ENCODE data around the gene KLHL34.

Gene KLHL34

GRCh38 chrX:21655901-21656586, 2.1 kb downstream of the KLHL34 start:
- no peak for DNase-seq (ENCODE audit: low spot score)

- no peak for DNase-seq (ENCODE audit: low spot score)
These were observed 12.2 kb downstream of the KLHL34 start for GRCh38 chrX:21645886-21646285.

GRCh38 chrX:21645431-21645830, 12.7 kb downstream of the KLHL34 start:
- DNase-seq (ENCODE audit: low spot score): no peak

- DNase-seq (ENCODE audit: low spot score): no peak
These were observed 18.4 kb downstream of the KLHL34 start for GRCh38 chrX:21639775-21640174.

GRCh38 chrX:21638311-21638710, 19.8 kb downstream of the KLHL34 start:
- no peak for DNase-seq (ENCODE audit: low spot score)

GRCh38 chrX:21632027-21632426, 26.1 kb downstream of the KLHL34 start:
- no peak for DNase-seq (ENCODE audit: low spot score)

GRCh38 chrX:21623778-21624501, 34.2 kb downstream of the KLHL34 start:
- no peak for DNase-seq (ENCODE audit: low spot score)

GRCh38 chrX:21620234-21620633, 37.9 kb downstream of the KLHL34 start:
- no peak for DNase-seq (ENCODE audit: low spot score)

GRCh38 chrX:21616386-21616785, 41.7 kb downstream of the KLHL34 start:
- DNase-seq (ENCODE audit: low spot score): no peak

GRCh38 chrX:21612154-21612553, 46.0 kb downstream of the KLHL34 start:
- DNase-seq (ENCODE audit: low spot score): no peak

- DNase-seq (ENCODE audit: low spot score): no peak
These were observed 48.0 kb downstream of the KLHL34 start for GRCh38 chrX:21610168-21610567.

- no peak for DNase-seq (ENCODE audit: low spot score)
These were observed 52.1 kb downstream of the KLHL34 start for GRCh38 chrX:21606002-21606401.

Measured in NAMALWA (cell line).